NB4 (cell line): ENCODE data around the gene ANXA8L1.
"Not testable (repeated sequence)": the region's sequence is repeated elsewhere in the genome, so short reads cannot be mapped to it uniquely, and the experiment has no call there.

Experiments
- MYC ChIP-seq: IDR thresholded peaks from 2 replicates; pipeline ENCODE4 v1.6.1; 2011; ENCODE audit warnings: low read depth, low read length
- POLR2A ChIP-seq: IDR thresholded peaks from 2 replicates; pipeline ENCODE4 v1.6.1; 2011; ENCODE audit warnings: mild to moderate bottlenecking; ENCODE audit not compliant: insufficient read length; ENCODE audit errors: extremely low read depth
- TF ChIP-seq, protein P1 (sequence below): IDR thresholded peaks from one replicate; pipeline ENCODE4 v1.5.1; 2012; ENCODE audit warnings: low read depth, low read length

DNA sequence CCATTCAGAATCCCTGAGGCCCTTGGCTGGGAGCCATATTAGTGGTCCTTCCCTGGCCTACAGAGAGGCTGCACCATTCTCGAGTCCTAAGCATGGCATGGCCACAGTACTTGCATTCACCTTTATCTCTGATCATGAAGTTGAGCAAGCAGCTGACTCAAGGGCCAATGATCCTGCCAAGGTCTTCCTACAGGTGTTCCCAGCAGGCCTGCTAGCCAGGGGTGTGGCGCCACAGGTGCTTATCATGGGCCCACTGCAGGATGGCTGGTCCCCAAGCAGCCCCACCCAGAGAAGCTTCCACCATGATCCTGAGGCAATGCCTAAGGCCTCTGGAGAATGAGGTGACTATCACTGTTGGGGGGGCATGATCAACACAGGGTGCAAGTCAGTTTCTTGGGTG is 48.0 kb downstream of the ANXA8L1 start:
- TF ChIP-seq POLR2A, MYC: not testable (repeated sequence)
- TF ChIP-seq, protein P1, sequence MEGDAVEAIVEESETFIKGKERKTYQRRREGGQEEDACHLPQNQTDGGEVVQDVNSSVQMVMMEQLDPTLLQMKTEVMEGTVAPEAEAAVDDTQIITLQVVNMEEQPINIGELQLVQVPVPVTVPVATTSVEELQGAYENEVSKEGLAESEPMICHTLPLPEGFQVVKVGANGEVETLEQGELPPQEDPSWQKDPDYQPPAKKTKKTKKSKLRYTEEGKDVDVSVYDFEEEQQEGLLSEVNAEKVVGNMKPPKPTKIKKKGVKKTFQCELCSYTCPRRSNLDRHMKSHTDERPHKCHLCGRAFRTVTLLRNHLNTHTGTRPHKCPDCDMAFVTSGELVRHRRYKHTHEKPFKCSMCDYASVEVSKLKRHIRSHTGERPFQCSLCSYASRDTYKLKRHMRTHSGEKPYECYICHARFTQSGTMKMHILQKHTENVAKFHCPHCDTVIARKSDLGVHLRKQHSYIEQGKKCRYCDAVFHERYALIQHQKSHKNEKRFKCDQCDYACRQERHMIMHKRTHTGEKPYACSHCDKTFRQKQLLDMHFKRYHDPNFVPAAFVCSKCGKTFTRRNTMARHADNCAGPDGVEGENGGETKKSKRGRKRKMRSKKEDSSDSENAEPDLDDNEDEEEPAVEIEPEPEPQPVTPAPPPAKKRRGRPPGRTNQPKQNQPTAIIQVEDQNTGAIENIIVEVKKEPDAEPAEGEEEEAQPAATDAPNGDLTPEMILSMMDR, result not testable (repeated sequence)
